Measurements from ENCODE around the gene LIN9.

LIN9 gene

GRCh38 chr1:226310245-226310540 lies 1.2 kb upstream of the LIN9 start:
- in situ Hi-C loops (cut with MboI; ENCODE audit: low sequenced_read_pairs): no loop called here
- H3K9me3 ChIP-seq: no peaks in the 10 kb centered on the region
- no peaks in the 10 kb centered on the region for H3K27me3 ChIP-seq (ENCODE audit: low read depth)
- H3K4me3 ChIP-seq: peak overlapping the region; percentile 96
- H3K4me1 ChIP-seq: peaks cover 10% of the 10 kb centered on the region
- H3K36me3 ChIP-seq (replicated peaks): peaks cover 4% of the 10 kb centered on the region; the same call in 1 of the 2 replicates
- DNase-seq (ENCODE audit: low spot score in 2 of 2): no peak

- Histone ChIP-seq H3K9me3 (no peaks in the 10 kb centered on the region), H3K36me3 (replicated peaks) (peaks cover 4% of the 10 kb centered on the region; the same call in 1 of the 2 replicates), H3K4me1 (peaks cover 10% of the 10 kb centered on the region), H3K4me3 (peak overlapping the region; percentile 96), H3K27me3 (ENCODE audit: low read depth) (no peaks in the 10 kb centered on the region)
- peak; percentile 25 to 61 for DNase-seq (ENCODE audit: low spot score in 2 of 2)
- in situ Hi-C loops (cut with MboI; ENCODE audit: low sequenced_read_pairs): no loop called here
These were observed 657 bp upstream of the LIN9 start for GRCh38 chr1:226309398-226310244.

GRCh38 chr1:226308166-226308722 lies 720 bp downstream of the LIN9 start:
- peaks cover 12% of the 10 kb centered on the region for H3K4me1 ChIP-seq
- no peaks in the 10 kb centered on the region for H3K27me3 ChIP-seq (ENCODE audit: low read depth)
- in situ Hi-C loops (cut with MboI; ENCODE audit: low sequenced_read_pairs): no loop called here
- peaks cover 4% of the 10 kb centered on the region; the same call in 1 of the 2 replicates for H3K36me3 ChIP-seq (replicated peaks)
- no peaks in the 10 kb centered on the region for H3K9me3 ChIP-seq
- peak overlapping the region; percentile 96 for H3K4me3 ChIP-seq
- DNase-seq (ENCODE audit: low spot score in 2 of 2): no peak

- H3K9me3 ChIP-seq: no peaks in the 10 kb centered on the region
- no peaks in the 10 kb centered on the region for H3K27me3 ChIP-seq (ENCODE audit: low read depth)
- H3K4me1 ChIP-seq: peaks cover 18% of the 10 kb centered on the region
- H3K4me3 ChIP-seq: no peak overlapping the region
- DNase-seq (ENCODE audit: low spot score in 2 of 2): no peak
- peaks cover 4% of the 10 kb centered on the region; the same call in 1 of the 2 replicates for H3K36me3 ChIP-seq (replicated peaks)
- in situ Hi-C loops (cut with MboI; ENCODE audit: low sequenced_read_pairs): no loop called here
These were observed 2.5 kb downstream of the LIN9 start for GRCh38 chr1:226306425-226306824.

- DNase-seq (ENCODE audit: low spot score in 2 of 2): no peak
- H3K4me1 ChIP-seq: peaks cover 16% of the 10 kb centered on the region
- no peaks in the 10 kb centered on the region for H3K27me3 ChIP-seq (ENCODE audit: low read depth)
- H3K9me3 ChIP-seq: no peaks in the 10 kb centered on the region
- no peak overlapping the region for H3K4me3 ChIP-seq
- in situ Hi-C loops (cut with MboI; ENCODE audit: low sequenced_read_pairs): no loop called here
- peaks cover 9% of the 10 kb centered on the region for H3K36me3 ChIP-seq (replicated peaks)
These were observed 3.8 kb downstream of the LIN9 start for GRCh38 chr1:226305184-226305583.

- no peaks in the 10 kb centered on the region for H3K27me3 ChIP-seq (ENCODE audit: low read depth)
- DNase-seq (ENCODE audit: low spot score in 2 of 2): no peak
- peaks cover 11% of the 10 kb centered on the region for H3K36me3 ChIP-seq (replicated peaks)
- in situ Hi-C loops (cut with MboI; ENCODE audit: low sequenced_read_pairs): no loop called here
- no peak overlapping the region for H3K4me3 ChIP-seq
- H3K4me1 ChIP-seq: peaks cover 10% of the 10 kb centered on the region
- no peaks in the 10 kb centered on the region for H3K9me3 ChIP-seq
These were observed 4.5 kb downstream of the LIN9 start for GRCh38 chr1:226304291-226304955.

GRCh38 chr1:226302731-226303130 lies 6.2 kb downstream of the LIN9 start:
- in situ Hi-C loops (cut with MboI; ENCODE audit: low sequenced_read_pairs): no loop called here
- peak in 1 of 2 experiments; percentile 31 for DNase-seq (ENCODE audit: low spot score in 2 of 2)

GRCh38 chr1:226296911-226297310 lies 12.1 kb downstream of the LIN9 start:
- Histone ChIP-seq H3K27me3 (ENCODE audit: low read depth) (no peaks in the 10 kb centered on the region), H3K4me3 (no peak overlapping the region), H3K36me3 (replicated peaks) (peaks cover 26% of the 10 kb centered on the region), H3K4me1 (no peaks in the 10 kb centered on the region), H3K9me3 (no peaks in the 10 kb centered on the region)
- in situ Hi-C loops (cut with MboI; ENCODE audit: low sequenced_read_pairs): no loop called here
- no peak for DNase-seq (ENCODE audit: low spot score in 2 of 2)

More at GRCh38 chr1:226302731-226303130, 6.2 kb downstream of the LIN9 start:
- no peaks in the 10 kb centered on the region for H3K27me3 ChIP-seq (ENCODE audit: low read depth)
- H3K36me3 ChIP-seq (replicated peaks): peaks cover 14% of the 10 kb centered on the region
- H3K4me1 ChIP-seq: peaks cover 7% of the 10 kb centered on the region
- H3K4me3 ChIP-seq: no peak overlapping the region
- no peaks in the 10 kb centered on the region for H3K9me3 ChIP-seq

GRCh38 chr1:226293553-226293920 lies 15.4 kb downstream of the LIN9 start:
- no peaks in the 10 kb centered on the region for H3K9me3 ChIP-seq
- H3K4me3 ChIP-seq: no peak overlapping the region
- in situ Hi-C loops (cut with MboI; ENCODE audit: low sequenced_read_pairs): no loop called here
- no peak for DNase-seq (ENCODE audit: low spot score in 2 of 2)
- H3K36me3 ChIP-seq (replicated peaks): peaks cover 18% of the 10 kb centered on the region
- H3K27me3 ChIP-seq (ENCODE audit: low read depth): no peaks in the 10 kb centered on the region
- no peaks in the 10 kb centered on the region for H3K4me1 ChIP-seq

- no peak overlapping the region for H3K4me3 ChIP-seq
- no peaks in the 10 kb centered on the region for H3K27me3 ChIP-seq (ENCODE audit: low read depth)
- H3K9me3 ChIP-seq: no peaks in the 10 kb centered on the region
- peaks cover 13% of the 10 kb centered on the region for H3K36me3 ChIP-seq (replicated peaks)
- no peaks in the 10 kb centered on the region for H3K4me1 ChIP-seq
- DNase-seq (ENCODE audit: low spot score in 2 of 2): no peak
- in situ Hi-C loops (cut with MboI; ENCODE audit: low sequenced_read_pairs): no loop called here
These were observed 16.0 kb downstream of the LIN9 start for GRCh38 chr1:226292874-226293552.

GRCh38 chr1:226287587-226287986 lies 21.4 kb downstream of the LIN9 start:
- H3K4me1 ChIP-seq: no peaks in the 10 kb centered on the region
- in situ Hi-C loops (cut with MboI; ENCODE audit: low sequenced_read_pairs): no loop called here
- DNase-seq (ENCODE audit: low spot score in 2 of 2): no peak
- H3K9me3 ChIP-seq: no peaks in the 10 kb centered on the region
- H3K4me3 ChIP-seq: no peak overlapping the region
- peaks cover 24% of the 10 kb centered on the region for H3K36me3 ChIP-seq (replicated peaks)
- H3K27me3 ChIP-seq (ENCODE audit: low read depth): no peaks in the 10 kb centered on the region

GRCh38 chr1:226281058-226281457 lies 27.9 kb downstream of the LIN9 start:
- no peak overlapping the region for H3K4me3 ChIP-seq
- H3K27me3 ChIP-seq (ENCODE audit: low read depth): no peaks in the 10 kb centered on the region
- no peak for DNase-seq (ENCODE audit: low spot score in 2 of 2)
- no peaks in the 10 kb centered on the region for H3K9me3 ChIP-seq
- H3K4me1 ChIP-seq: no peaks in the 10 kb centered on the region; the same call in 1 of the 2 replicates
- in situ Hi-C loops (cut with MboI; ENCODE audit: low sequenced_read_pairs): no loop called here
- peaks cover 21% of the 10 kb centered on the region for H3K36me3 ChIP-seq (replicated peaks)

GRCh38 chr1:226279498-226279897 lies 29.5 kb downstream of the LIN9 start:
- Histone ChIP-seq H3K4me3 (no peak overlapping the region), H3K9me3 (no peaks in the 10 kb centered on the region), H3K36me3 (replicated peaks) (peaks cover 11% of the 10 kb centered on the region), H3K27me3 (ENCODE audit: low read depth) (no peaks in the 10 kb centered on the region), H3K4me1 (no peaks in the 10 kb centered on the region; the same call in 1 of the 2 replicates)
- in situ Hi-C loops (cut with MboI; ENCODE audit: low sequenced_read_pairs): no loop called here
- no peak for DNase-seq (ENCODE audit: low spot score in 2 of 2)
